BE2C (cell line): ENCODE data around the gene S100P.

Experiments used
- DNase-seq: peaks from one replicate; pipeline ENCODE4 v3.0.0-alpha.2; 2020
- H3K27me3 ChIP-seq: fragments of 250-450 bp; sonication (Bioruptor Pico); 2 replicates; pipeline ENCODE4 v1.5.1; 2020; ENCODE audit warnings: mild to moderate bottlenecking
- H3K36me3 ChIP-seq: fragments of 250-450 bp; sonication (Bioruptor Pico); 2 replicates; pipeline ENCODE4 v1.5.1; 2020; ENCODE audit warnings: mild to moderate bottlenecking
- H3K4me1 ChIP-seq: fragments of 250-450 bp; sonication (Bioruptor Pico); 2 replicates; pipeline ENCODE4 v1.5.1; 2020
- H3K4me3 ChIP-seq: 2 replicates; pipeline ENCODE4 v1.5.1; 2011; ENCODE audit warnings: low read depth, low read length
- H3K9me3 ChIP-seq: fragments of 250-450 bp; sonication (Bioruptor Pico); 2 replicates; pipeline ENCODE4 v1.5.1; 2020
- CTCF ChIP-seq: IDR thresholded peaks from 2 replicates; pipeline ENCODE4 v1.5.1; 2012; ENCODE audit warnings: mild to moderate bottlenecking, low read depth, low read length

Gene S100P

GRCh38 chr4:6673660-6674499, 19.8 kb upstream of the S100P start:
- peaks cover 14% of the 10 kb centered on the region for H3K36me3 ChIP-seq
- H3K9me3 ChIP-seq = no peaks in the 10 kb centered on the region
- H3K4me1 ChIP-seq = no peaks in the 10 kb centered on the region
- H3K27me3 ChIP-seq = no peaks in the 10 kb centered on the region
- H3K4me3 ChIP-seq = peak overlapping the region; percentile 72
- no peak for TF ChIP-seq CTCF
- DNase-seq = peak; percentile 91

GRCh38 chr4:6674500-6675149, 19.1 kb upstream of the S100P start:
- no peak for DNase-seq
- H3K4me3 ChIP-seq = peak overlapping the region; percentile 72
- no peaks in the 10 kb centered on the region for H3K4me1 ChIP-seq
- peak; percentile 58 for TF ChIP-seq CTCF
- peaks cover 14% of the 10 kb centered on the region for H3K36me3 ChIP-seq
- no peaks in the 10 kb centered on the region for H3K9me3 ChIP-seq
- H3K27me3 ChIP-seq = no peaks in the 10 kb centered on the region

- Histone ChIP-seq H3K36me3 (peaks cover 14% of the 10 kb centered on the region), H3K4me1 (no peaks in the 10 kb centered on the region), H3K9me3 (no peaks in the 10 kb centered on the region), H3K27me3 (no peaks in the 10 kb centered on the region), H3K4me3 (no peak overlapping the region)
- DNase-seq = no peak
- TF ChIP-seq CTCF = no peak
Observed at GRCh38 chr4:6676722-6677558, 16.7 kb upstream of the S100P start.

GRCh38 chr4:6680372-6681034, 13.2 kb upstream of the S100P start:
- Histone ChIP-seq H3K4me3 (no peak overlapping the region), H3K36me3 (peaks cover 11% of the 10 kb centered on the region), H3K9me3 (no peaks in the 10 kb centered on the region), H3K27me3 (no peaks in the 10 kb centered on the region), H3K4me1 (no peaks in the 10 kb centered on the region)
- DNase-seq = no peak
- peak; percentile 40 for TF ChIP-seq CTCF

- no peaks in the 10 kb centered on the region for H3K9me3 ChIP-seq
- H3K4me1 ChIP-seq = no peaks in the 10 kb centered on the region
Observed at GRCh38 chr4:6681191-6681590, 12.5 kb upstream of the S100P start.

More at GRCh38 chr4:6681191-6681590, 12.5 kb upstream of the S100P start:
- Histone ChIP-seq H3K36me3 (peaks cover 4% of the 10 kb centered on the region), H3K27me3 (no peaks in the 10 kb centered on the region), H3K4me3 (no peak overlapping the region)
- no peak for DNase-seq
- TF ChIP-seq CTCF = no peak
